ENCODE measurements around the gene CTXND1. TPM values are rescaled to one million over a fixed set of nuclear protein-coding genes. Genes with fewer than 3 reads are reported as not detected.
A peak's percentile ranks its signal among the peaks of the same experiment; 100 is the strongest.

CTXND1 gene
- total and polyA plus RNA-seq, 2 donors (not counting 1 experiment from before 2014, with no cell fraction given): under 0.01 to 0.01 TPM

DNA sequence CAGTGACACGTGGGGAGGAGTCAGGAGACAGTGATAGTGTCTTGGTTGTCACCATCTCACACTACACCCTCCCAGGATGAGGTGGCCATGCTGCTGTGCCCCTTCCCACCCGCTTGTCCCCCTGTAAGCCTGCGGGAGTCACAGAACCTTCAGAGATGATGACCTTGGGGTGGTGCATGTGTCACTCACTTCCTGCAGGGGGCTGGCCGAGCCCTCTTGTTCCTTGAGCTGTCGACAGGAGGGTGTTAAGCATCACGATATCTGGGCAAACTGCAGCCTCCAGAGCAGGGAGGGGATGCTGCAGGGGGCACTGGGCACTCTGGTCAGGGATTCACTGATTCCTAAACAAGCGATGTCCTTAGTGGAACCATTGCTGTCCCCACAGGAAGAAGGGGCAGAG is 71.5 kb downstream of the CTXND1 start:
- DNase-seq (ENCODE audit: low read depth in 2 of 2): no peak
- Histone ChIP-seq H4K20me1 (ENCODE audit: control insufficient read depth, extremely low read depth, insufficient read depth, low read length) (no peaks in the 10 kb centered on the region), H3K4me3 (replicated peaks in 1 of 4; ENCODE audit: control extremely low read depth in 1 of 4, insufficient read depth in 1 of 4, low read depth in 3 of 4, low read length in 4 of 4) (no peak overlapping the region), H3K9me3 (ENCODE audit: control insufficient read depth, insufficient read depth, low read depth, low read length) (no peaks in the 10 kb centered on the region), H2AFZ (ENCODE audit: low read length) (no peak overlapping the region), H3K4me2 (ENCODE audit: extremely low read depth, insufficient read depth, low read length) (no peak overlapping the region), H3K27me3 (ENCODE audit: control insufficient read depth, insufficient read depth, low read length) (no peaks in the 10 kb centered on the region), H3K9ac (ENCODE audit: insufficient read depth, low read length) (no peak overlapping the region), H3K36me3 (ENCODE audit: control insufficient read depth, insufficient read depth, low read length) (peaks cover 16% of the 10 kb centered on the region), H3K4me1 (ENCODE audit: control insufficient read depth, extremely low read depth, insufficient read depth, low read length) (peaks cover 16% of the 10 kb centered on the region), H3K27ac (ENCODE audit: insufficient read depth, low read length) (no peak overlapping the region), H3K79me2 (ENCODE audit: control insufficient read depth, insufficient read depth, low read length) (no peaks in the 10 kb centered on the region)
- TF ChIP-seq EZH2 (IDR thresholded peaks at IDR 0.05; ENCODE audit: low read length, missing control alignments): no peak
- TF ChIP-seq, protein P1, sequence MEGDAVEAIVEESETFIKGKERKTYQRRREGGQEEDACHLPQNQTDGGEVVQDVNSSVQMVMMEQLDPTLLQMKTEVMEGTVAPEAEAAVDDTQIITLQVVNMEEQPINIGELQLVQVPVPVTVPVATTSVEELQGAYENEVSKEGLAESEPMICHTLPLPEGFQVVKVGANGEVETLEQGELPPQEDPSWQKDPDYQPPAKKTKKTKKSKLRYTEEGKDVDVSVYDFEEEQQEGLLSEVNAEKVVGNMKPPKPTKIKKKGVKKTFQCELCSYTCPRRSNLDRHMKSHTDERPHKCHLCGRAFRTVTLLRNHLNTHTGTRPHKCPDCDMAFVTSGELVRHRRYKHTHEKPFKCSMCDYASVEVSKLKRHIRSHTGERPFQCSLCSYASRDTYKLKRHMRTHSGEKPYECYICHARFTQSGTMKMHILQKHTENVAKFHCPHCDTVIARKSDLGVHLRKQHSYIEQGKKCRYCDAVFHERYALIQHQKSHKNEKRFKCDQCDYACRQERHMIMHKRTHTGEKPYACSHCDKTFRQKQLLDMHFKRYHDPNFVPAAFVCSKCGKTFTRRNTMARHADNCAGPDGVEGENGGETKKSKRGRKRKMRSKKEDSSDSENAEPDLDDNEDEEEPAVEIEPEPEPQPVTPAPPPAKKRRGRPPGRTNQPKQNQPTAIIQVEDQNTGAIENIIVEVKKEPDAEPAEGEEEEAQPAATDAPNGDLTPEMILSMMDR (conservative IDR thresholded peaks at IDR 0.05 in 1 of 2, IDR thresholded peaks at IDR 0.05 in 1 of 2; ENCODE audit: low read depth in 1 of 2, low read length in 2 of 2): no peak

DNA sequence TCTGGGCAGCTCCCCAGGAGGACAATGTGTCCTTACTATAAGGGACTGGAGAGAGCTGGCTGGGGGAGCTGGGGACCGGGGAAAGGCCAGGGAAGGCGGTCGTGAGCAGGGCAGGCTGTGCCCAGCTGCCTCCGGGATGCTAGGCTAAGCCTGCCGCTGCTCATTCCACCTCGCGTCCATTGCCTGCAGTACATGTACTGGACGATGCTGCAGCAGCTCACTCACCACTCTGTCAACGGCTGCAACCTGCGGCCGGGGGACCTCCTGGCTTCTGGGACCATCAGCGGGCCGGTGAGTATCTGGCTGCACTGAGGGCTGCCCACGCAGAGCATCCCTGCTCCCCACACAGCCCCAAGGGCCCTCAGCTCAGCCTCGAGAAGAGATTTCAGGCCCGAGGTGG is 72.1 kb downstream of the CTXND1 start:
- Histone ChIP-seq H3K36me3 (ENCODE audit: control insufficient read depth, insufficient read depth, low read length) (peaks cover 17% of the 10 kb centered on the region), H3K4me1 (ENCODE audit: control insufficient read depth, extremely low read depth, insufficient read depth, low read length) (peaks cover 18% of the 10 kb centered on the region), H3K4me2 (ENCODE audit: extremely low read depth, insufficient read depth, low read length) (no peak overlapping the region), H3K9ac (ENCODE audit: insufficient read depth, low read length) (no peak overlapping the region), H3K9me3 (ENCODE audit: control insufficient read depth, insufficient read depth, low read depth, low read length) (no peaks in the 10 kb centered on the region), H4K20me1 (ENCODE audit: control insufficient read depth, extremely low read depth, insufficient read depth, low read length) (no peaks in the 10 kb centered on the region), H3K79me2 (ENCODE audit: control insufficient read depth, insufficient read depth, low read length) (no peaks in the 10 kb centered on the region), H3K4me3 (replicated peaks in 1 of 4; ENCODE audit: control extremely low read depth in 1 of 4, insufficient read depth in 1 of 4, low read depth in 3 of 4, low read length in 4 of 4) (no peak overlapping the region), H3K27ac (ENCODE audit: insufficient read depth, low read length) (peak overlapping the region; percentile 70), H3K27me3 (ENCODE audit: control insufficient read depth, insufficient read depth, low read length) (no peaks in the 10 kb centered on the region), H2AFZ (ENCODE audit: low read length) (no peak overlapping the region)
- TF ChIP-seq, protein P1 (conservative IDR thresholded peaks at IDR 0.05 in 1 of 2, IDR thresholded peaks at IDR 0.05 in 1 of 2; ENCODE audit: low read depth in 1 of 2, low read length in 2 of 2): no peak
- no peak for TF ChIP-seq EZH2 (IDR thresholded peaks at IDR 0.05; ENCODE audit: low read length, missing control alignments)
- DNase-seq (ENCODE audit: low read depth in 2 of 2): no peak

DNA sequence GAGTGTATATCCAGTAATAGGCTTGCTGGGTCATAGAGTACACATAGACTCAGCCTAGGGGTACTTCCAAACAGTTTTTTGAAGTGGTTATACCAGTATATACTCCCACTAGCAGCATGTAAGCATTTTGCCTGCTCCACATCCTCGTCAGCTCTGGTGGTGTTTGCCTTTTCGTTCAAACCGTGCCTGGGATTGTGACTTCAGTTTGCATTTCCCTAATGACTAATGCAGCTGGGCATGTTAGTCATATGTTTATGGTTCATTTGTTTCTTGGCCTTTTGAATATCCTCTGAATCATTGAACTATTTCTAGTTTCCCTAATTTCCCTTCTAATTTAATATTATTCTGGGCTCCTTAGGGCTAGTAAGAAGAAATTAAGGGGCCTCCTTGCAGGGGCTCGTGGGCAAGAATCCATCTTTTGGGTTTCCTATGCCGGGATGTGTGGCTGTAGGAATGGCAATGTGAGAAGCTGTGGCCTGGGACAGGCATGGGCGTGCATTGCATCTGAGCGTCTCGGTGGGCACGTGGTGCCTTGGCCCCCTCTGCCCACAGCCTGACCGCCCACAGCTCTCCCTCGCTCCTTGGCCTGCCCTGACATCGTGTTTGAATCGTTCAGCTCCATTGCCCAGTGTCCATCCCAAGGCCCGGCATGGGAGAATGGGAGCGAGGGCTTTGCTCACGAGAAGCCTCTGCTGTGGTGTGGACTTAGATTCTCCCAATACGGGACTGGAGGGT is 72.8 kb downstream of the CTXND1 start:
- Histone ChIP-seq H3K4me2 (ENCODE audit: extremely low read depth, insufficient read depth, low read length) (peak overlapping the region; percentile 72), H3K9ac (ENCODE audit: insufficient read depth, low read length) (no peak overlapping the region), H3K79me2 (ENCODE audit: control insufficient read depth, insufficient read depth, low read length) (no peaks in the 10 kb centered on the region), H3K9me3 (ENCODE audit: control insufficient read depth, insufficient read depth, low read depth, low read length) (no peaks in the 10 kb centered on the region), H3K4me3 (replicated peaks in 1 of 4; ENCODE audit: control extremely low read depth in 1 of 4, insufficient read depth in 1 of 4, low read depth in 3 of 4, low read length in 4 of 4) (no peak overlapping the region), H2AFZ (ENCODE audit: low read length) (no peak overlapping the region), H4K20me1 (ENCODE audit: control insufficient read depth, extremely low read depth, insufficient read depth, low read length) (no peaks in the 10 kb centered on the region), H3K4me1 (ENCODE audit: control insufficient read depth, extremely low read depth, insufficient read depth, low read length) (peaks cover 22% of the 10 kb centered on the region), H3K27ac (ENCODE audit: insufficient read depth, low read length) (peak overlapping the region; percentile 70), H3K27me3 (ENCODE audit: control insufficient read depth, insufficient read depth, low read length) (no peaks in the 10 kb centered on the region), H3K36me3 (ENCODE audit: control insufficient read depth, insufficient read depth, low read length) (peaks cover 19% of the 10 kb centered on the region)
- peak; percentile 93 to 98 for DNase-seq (ENCODE audit: low read depth in 2 of 2)
- TF ChIP-seq, protein P1 (conservative IDR thresholded peaks at IDR 0.05 in 1 of 2, IDR thresholded peaks at IDR 0.05 in 1 of 2; ENCODE audit: low read depth in 1 of 2, low read length in 2 of 2): no peak
- TF ChIP-seq EZH2 (IDR thresholded peaks at IDR 0.05; ENCODE audit: low read length, missing control alignments): no peak

Data from fibroblast of lung (primary cell).